GM12878 (cell line): ENCODE results near the gene SEC16A. TPM values are rescaled to one million over a fixed set of nuclear protein-coding genes. Genes with fewer than 3 reads are reported as not detected.
A peak's percentile ranks its signal among the peaks of the same experiment; 100 is the strongest.

Experiments used
- CTCF ChIP-seq, 3 experiments: IDR thresholded peaks in 2 of 3; conservative IDR thresholded peaks in 1 of 3; 2 replicates each; pipeline ENCODE4 v1.5.1; 2011; ENCODE audit warnings: low read depth in 3 of 3, low read length in 3 of 3, mild to moderate bottlenecking in 3 of 3, control low read depth in 2 of 3, moderate library complexity in 2 of 3, inconsistent platforms in 1 of 3, mixed read lengths in 1 of 3; ENCODE audit not compliant: control insufficient read depth in 2 of 3, insufficient read depth in 1 of 3; ENCODE audit errors: extremely low read depth in 1 of 3
- EZH2 ChIP-seq: IDR thresholded peaks from 2 replicates; pipeline ENCODE4 v1.6.1; 2012; ENCODE audit warnings: low read depth, mild to moderate bottlenecking, control low read depth, inconsistent platforms, low read length, borderline replicate concordance; ENCODE audit not compliant: control insufficient read depth
- FOXM1 ChIP-seq: IDR thresholded peaks from 2 replicates; pipeline ENCODE4 v1.6.1; 2012; ENCODE audit warnings: low read depth, mild to moderate bottlenecking, inconsistent platforms, low read length, moderate library complexity
- JUNB ChIP-seq: IDR thresholded peaks from 2 replicates; pipeline ENCODE4 v1.6.1; 2016; ENCODE audit warnings: antibody characterized with exemption, mild to moderate bottlenecking
- SPI1 ChIP-seq: IDR thresholded peaks from 2 replicates; pipeline ENCODE4 v1.6.1; 2011; ENCODE audit warnings: low read depth, mild to moderate bottlenecking, low read length, moderate library complexity, borderline replicate concordance; ENCODE audit not compliant: insufficient read depth
- TCF12 ChIP-seq: IDR thresholded peaks from 2 replicates; pipeline ENCODE4 v1.6.1; 2011; ENCODE audit warnings: low read depth, mild to moderate bottlenecking, low read length
- ZNF217 ChIP-seq: fragments of 450-650 bp; IDR thresholded peaks from 2 replicates; pipeline ENCODE4 v1.6.1; 2017; ENCODE audit warnings: antibody characterized with exemption, mild to moderate bottlenecking
- polyA plus RNA-seq, 11 experiments: library from polyadenylated mRNA; depleted of rRNA in 4 of 11; unstranded in 6 of 11; stranded (reverse) in 5 of 11; fragments of >200 nt; fragmentation: Nextera tagmentation in 4 of 11; fragmentation: Illumina TruSeq in 1 of 11; extraction: Ambion mirVana in 4 of 11; extraction: Trizol in 1 of 11; gene quantifications; 1 replicate in 1 of 11; 2 replicates in 10 of 11; pipeline versions ENCODE4 v1.2.1 to v1.2.3, GENCODE V29; 2011 to 2016; ENCODE audit warnings: inconsistent platforms in 2 of 11, missing spikeins in 2 of 11, low read depth in 1 of 11
- total RNA-seq, 4 experiments: library from RNA; depleted of rRNA in 3 of 4; stranded (reverse); fragments of >200 nt in 3 of 4; fragmentation: Illumina TruSeq in 1 of 4; extraction: Trizol in 1 of 4; gene quantifications; 2 replicates each; pipeline versions ENCODE4 v1.2.1 to v1.2.3, GENCODE V29; 2013 to 2021
- TF ChIP-seq, protein P1 (sequence below): fragments of 450-650 bp; IDR thresholded peaks from 2 replicates; pipeline ENCODE4 v1.6.1; 2017; ENCODE audit warnings: mild to moderate bottlenecking, moderate library complexity
- TF ChIP-seq, protein P2 (sequence below): fragments of 450-650 bp; IDR thresholded peaks from 2 replicates; pipeline ENCODE4 v1.6.1; 2018; ENCODE audit warnings: borderline replicate concordance, mild to moderate bottlenecking; ENCODE audit not compliant: partially characterized antibody

SEC16A gene
- total and polyA plus RNA-seq, 10 of the 15 experiments (the other 5 are each of a cell fraction or from before 2014, with no cell fraction given) = 9.9 to 59.1 (median 21.7) TPM

DNA sequence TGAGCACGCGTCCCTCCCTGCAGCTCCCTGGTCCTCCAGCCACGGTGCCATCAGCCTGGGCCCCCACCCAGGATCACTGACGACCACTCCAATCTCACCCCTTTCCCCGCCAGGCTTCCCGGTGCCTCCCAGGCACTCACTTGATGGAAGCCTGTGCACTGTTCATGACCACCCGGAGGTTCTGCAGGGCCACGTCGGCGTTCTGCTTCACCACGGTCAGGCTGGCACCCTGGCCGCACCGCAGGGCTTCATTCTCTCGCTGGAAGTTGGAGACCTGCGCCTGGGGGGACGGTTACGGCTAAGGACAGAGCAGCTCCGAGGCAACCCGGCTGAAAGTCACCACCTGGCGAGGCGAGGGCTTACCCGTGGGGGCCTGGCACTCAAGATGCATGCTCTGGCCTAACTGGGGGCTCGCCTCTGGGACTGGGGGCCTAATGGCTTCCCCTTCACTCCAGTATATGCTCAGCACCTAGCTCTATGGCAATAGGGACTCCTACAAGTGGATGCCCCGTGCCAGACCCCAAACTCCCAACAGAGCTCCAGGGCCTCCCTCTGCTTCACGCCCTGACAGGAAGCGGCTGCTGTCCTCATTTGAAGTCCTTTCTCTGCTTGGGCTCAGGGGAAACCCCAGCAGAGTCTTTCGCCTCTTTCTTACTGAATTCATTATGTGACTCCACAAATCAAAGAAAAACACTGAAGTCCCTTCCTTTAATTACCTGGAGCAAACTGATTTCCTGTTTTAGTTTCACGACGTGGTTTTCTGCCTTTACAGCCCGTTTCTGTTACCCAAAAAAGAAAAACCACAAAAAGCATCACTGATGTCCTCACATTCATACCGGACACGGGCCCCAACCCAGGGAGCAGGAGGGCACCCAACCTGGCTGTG lies 78.7 kb downstream of the SEC16A start (continued):
- TF ChIP-seq, protein P1, sequence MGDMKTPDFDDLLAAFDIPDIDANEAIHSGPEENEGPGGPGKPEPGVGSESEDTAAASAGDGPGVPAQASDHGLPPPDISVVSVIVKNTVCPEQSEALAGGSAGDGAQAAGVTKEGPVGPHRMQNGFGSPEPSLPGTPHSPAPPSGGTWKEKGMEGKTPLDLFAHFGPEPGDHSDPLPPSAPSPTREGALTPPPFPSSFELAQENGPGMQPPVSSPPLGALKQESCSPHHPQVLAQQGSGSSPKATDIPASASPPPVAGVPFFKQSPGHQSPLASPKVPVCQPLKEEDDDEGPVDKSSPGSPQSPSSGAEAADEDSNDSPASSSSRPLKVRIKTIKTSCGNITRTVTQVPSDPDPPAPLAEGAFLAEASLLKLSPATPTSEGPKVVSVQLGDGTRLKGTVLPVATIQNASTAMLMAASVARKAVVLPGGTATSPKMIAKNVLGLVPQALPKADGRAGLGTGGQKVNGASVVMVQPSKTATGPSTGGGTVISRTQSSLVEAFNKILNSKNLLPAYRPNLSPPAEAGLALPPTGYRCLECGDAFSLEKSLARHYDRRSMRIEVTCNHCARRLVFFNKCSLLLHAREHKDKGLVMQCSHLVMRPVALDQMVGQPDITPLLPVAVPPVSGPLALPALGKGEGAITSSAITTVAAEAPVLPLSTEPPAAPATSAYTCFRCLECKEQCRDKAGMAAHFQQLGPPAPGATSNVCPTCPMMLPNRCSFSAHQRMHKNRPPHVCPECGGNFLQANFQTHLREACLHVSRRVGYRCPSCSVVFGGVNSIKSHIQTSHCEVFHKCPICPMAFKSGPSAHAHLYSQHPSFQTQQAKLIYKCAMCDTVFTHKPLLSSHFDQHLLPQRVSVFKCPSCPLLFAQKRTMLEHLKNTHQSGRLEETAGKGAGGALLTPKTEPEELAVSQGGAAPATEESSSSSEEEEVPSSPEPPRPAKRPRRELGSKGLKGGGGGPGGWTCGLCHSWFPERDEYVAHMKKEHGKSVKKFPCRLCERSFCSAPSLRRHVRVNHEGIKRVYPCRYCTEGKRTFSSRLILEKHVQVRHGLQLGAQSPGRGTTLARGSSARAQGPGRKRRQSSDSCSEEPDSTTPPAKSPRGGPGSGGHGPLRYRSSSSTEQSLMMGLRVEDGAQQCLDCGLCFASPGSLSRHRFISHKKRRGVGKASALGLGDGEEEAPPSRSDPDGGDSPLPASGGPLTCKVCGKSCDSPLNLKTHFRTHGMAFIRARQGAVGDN = peak; percentile 59; the same call in 1 of the 2 replicates
- TF ChIP-seq EZH2 = no peak
- TF ChIP-seq TCF12 = 0 out of 2 replicates have a peak, but pooled peaks have one; percentile 4
- no peak for TF ChIP-seq CTCF (IDR thresholded peaks at IDR 0.05 in 2 of 3, conservative IDR thresholded peaks at IDR 0.05 in 1 of 3; ENCODE audit: control insufficient read depth in 2 of 3, extremely low read depth in 1 of 3, insufficient read depth in 1 of 3, low read depth in 3 of 3, low read length in 3 of 3)
- TF ChIP-seq, protein P2, sequence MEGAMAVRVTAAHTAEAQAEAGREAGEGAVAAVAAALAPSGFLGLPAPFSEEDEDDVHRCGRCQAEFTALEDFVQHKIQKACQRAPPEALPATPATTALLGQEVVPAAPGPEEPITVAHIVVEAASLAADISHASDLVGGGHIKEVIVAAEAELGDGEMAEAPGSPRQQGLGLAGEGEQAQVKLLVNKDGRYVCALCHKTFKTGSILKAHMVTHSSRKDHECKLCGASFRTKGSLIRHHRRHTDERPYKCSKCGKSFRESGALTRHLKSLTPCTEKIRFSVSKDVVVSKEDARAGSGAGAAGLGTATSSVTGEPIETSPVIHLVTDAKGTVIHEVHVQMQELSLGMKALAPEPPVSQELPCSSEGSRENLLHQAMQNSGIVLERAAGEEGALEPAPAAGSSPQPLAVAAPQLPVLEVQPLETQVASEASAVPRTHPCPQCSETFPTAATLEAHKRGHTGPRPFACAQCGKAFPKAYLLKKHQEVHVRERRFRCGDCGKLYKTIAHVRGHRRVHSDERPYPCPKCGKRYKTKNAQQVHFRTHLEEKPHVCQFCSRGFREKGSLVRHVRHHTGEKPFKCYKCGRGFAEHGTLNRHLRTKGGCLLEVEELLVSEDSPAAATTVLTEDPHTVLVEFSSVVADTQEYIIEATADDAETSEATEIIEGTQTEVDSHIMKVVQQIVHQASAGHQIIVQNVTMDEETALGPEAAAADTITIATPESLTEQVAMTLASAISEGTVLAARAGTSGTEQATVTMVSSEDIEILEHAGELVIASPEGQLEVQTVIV = no peak
- no peak for TF ChIP-seq SPI1
- TF ChIP-seq ZNF217 = no peak
- TF ChIP-seq FOXM1 = no peak
- no peak for TF ChIP-seq JUNB
- TF ChIP-seq, all 136 proteins: peak for 22
